HG03354 (cell line): ENCODE results near the gene SPIRE1.
A peak's percentile ranks its signal among the peaks of the same experiment; 100 is the strongest.
"Not testable (repeated sequence)": the region's sequence is repeated elsewhere in the genome, so short reads cannot be mapped to it uniquely, and the experiment has no call there.

Experiments
- ATAC-seq: cut with Tn5 transposase; IDR thresholded peaks from one replicate; pipeline ENCODE4 v1.9.1; 2021; ENCODE audit warnings: mild to moderate bottlenecking; ENCODE audit not compliant: unreplicated experiment, poor library complexity, severe bottlenecking

SPIRE1 gene

DNA sequence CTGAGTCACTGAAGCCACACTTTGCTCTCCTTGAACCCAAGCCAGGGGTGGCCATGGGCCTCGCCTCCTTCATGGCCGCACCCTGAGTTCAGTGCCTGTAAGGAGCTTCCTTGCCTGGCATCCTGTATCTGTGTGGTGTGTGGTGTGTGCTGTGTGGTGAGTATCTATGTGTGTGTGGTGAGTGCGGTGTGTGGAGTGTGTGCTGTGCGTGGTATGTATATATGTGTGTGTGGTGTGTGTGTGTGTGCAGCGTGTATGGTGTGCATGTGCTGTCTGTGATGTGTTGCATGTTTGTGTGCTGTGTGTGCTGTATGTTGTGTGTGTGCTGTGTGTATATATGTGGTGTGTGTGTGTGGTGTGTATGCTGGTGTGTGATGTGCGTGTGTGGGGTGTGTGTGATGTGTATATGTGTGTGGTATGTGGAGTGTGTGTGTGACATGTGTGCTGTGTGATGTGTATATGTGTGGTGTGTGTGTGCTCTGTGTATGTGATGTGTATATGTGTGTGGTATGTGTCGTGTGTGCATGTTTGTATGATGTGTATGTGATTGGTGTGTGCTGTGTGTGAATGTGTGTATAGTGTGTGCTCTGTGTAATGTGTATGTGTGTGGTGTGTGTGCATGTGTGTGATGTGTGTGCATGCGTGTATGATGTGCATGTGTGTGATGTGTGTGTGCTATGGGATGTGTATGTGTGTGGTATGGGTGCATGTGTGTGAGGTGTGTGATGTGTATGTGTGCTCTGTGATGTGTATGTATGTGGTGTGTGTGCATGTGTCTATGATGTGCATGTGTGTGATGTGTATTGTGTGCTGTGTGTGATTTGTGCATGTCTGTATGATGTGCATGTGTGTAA is 227.5 kb downstream of the SPIRE1 start:
- no peak for ATAC-seq

DNA sequence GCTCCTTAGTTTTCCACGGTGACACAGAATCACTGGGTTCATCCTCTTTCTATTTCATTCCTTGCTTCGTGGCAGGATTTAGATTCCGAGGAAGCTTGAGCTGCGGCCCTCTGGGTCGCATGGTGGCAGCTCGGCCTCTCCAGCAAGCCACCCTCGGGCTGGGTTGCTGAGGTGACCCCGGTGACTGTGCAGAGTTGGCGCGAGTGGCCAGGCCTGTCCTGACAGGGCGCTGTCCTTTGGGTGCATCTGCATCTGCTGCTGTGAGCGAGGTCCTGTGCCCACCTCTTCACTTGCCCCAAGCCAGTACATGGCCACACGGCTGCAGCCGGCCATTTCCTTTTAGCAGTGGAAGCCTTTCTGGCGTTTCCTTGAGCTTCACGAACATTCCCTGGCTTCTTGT is 228.4 kb downstream of the SPIRE1 start:
- ATAC-seq = no peak

DNA sequence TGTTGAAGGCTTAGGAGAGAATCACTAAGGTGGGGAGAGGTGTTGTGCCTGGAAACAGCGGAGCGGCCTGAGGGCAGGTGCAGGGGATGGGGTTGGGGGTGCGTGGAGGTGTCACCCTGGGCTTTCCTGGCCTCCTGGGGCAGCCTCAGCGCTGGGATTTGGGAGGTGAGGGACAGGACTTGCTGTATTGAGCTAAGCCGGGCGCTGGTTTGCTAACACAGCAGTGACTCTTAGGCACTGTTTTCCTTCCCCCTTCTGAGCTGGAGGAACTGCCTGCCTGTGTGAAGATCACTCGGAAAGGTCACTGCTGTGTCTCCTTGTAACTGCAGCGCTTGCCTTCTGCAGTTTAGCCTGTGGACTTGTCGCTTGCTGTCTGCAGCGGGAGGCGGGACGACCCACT is 229.0 kb downstream of the SPIRE1 start:
- ATAC-seq = no peak

DNA sequence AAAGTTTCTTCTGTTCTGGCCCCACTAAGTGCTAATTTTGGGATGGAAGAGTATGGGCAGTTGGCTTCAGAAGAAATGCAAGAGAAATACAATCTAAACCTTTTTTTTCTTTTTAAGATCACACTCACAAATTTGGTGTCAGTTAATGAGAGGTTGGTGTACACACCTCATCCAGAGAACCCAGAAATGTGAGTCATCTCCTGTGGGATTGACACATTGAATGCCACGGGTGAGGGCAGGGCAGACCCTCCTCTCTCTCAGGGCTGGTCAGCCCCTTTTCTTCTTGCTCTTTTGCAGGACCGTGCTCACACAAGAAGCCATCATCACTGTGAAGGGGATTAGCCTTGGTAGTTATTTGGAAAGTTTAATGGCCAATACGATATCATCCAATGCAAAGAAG is 231.0 kb downstream of the SPIRE1 start:
- no peak for ATAC-seq

DNA sequence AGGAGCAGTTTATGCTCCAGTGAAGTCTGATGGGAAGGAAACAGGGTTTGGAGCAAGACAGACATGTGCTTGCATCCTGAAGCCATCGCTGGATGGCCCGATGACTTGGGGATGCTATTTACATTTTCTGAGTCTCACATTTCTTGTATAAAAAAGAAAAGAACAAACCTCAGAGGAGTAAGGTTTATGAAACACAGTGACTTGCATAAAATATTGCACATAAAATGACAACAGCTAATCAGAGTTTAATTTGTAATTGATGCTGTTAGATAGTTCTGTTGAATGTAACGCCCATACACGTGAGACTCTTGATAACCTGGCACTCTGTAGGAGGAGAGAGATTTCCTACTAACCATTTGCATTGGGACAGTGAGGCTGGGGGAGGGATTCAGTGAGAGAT is 233.7 kb downstream of the SPIRE1 start:
- no peak for ATAC-seq

DNA sequence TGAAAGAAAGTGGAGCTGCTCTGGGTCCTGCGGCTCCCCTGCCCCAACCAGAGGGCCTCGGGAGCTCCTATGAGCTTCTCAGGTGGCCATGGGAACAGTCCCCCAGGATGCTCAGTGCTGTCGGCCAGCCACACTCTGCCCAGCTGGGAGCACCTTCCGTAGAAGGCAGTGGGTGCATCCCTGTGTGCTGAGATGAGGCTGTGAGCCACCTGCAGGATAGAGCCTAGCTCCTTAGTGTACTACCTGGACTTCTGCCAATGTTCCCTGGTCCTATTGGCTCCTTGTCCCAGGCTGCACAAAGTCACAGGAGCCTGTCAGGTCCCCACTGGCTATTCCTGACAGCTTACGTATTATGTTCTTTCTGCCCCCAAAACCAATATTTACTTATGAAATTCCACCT is 234.1 kb downstream of the SPIRE1 start:
- ATAC-seq = no peak

DNA sequence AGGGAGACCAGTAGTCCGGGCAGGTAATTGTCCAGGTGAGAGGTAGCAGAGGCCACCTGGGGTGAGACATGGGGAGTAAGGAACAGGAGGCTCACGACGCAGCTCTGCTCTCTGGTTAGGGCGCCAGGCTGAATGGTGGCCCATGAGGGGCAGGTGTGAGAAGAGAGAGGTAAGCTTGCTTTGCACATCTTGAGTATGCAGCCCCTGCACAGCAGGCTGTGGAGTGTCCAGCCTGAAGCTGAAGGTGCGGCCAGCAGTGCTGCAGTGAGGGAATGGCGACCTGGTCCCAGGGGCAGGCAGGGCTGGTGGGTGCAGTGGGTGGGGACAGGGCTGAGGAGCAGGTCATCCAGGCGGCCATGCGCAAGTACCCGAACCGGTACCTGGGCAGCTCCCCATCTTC is 234.5 kb downstream of the SPIRE1 start:
- ATAC-seq = no peak

DNA sequence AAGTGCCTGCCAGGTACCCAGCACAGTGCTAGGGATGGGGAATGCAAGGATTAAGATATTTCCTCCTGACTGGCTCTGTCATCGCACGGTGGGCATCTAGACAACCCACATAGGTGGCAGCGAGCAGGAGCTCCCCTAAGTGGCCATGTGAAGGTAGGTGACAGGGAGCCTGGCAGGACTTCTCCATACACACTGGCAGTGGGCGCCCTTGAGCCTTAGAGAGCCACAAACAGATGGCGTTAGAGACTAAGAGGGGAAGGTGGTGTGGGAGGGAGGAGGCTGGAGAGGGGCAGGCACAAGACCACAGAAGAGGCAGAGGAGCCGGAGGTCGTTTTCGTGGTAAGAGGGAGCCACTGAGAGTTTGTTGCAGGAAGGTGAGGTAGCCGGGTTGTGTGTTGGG is 235.0 kb downstream of the SPIRE1 start:
- ATAC-seq = no peak

DNA sequence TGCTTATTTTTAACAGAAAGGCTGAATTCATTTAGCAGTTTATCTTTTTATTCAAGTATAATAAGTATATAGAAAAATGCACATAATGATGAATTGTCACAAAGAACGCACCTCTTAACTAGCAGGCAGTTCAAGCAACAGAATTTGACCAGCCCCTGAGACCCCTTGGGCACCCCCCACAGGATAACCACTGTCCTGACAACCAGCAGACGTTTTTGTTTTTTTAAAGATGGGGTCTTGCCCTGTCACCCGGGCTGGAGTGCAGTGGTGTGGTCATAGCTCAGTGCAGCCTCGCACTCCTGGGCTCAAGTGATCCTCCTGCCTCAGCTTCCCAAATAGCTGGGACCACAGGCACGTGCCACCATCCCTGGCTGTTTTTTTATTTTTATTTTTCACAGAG is 236.2 kb downstream of the SPIRE1 start:
- no peak for ATAC-seq

DNA sequence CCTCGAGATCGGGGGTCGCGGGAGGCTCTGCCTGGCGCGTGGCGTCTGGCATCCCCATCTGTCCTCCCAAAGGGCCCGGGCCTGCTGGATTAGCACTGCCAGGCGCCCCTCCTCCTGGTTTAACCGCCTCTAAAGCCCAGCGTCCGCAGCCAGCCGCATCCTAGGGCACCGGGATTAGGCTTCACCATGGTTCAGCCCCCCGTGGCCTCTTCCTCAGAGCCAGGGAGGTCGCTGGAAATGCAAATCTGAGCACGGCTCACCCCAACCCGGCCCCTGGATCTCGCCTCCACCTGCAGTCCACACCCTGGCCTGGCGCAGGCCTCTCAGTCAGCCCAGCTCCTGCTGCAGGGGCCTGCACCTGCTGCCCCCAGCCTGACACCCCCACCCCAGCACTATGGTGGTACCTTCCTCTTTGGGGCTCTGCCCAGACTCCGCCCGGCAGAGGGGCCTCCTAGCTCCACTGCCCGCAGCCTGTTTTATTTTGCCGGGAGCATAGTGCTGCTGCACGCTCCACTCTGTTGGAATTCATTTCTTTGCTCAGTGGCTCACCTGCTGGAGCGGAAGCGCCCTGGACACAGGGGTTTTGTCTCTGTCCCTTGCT is 237.0 kb downstream of the SPIRE1 start:
- ATAC-seq = peak; percentile 34

DNA sequence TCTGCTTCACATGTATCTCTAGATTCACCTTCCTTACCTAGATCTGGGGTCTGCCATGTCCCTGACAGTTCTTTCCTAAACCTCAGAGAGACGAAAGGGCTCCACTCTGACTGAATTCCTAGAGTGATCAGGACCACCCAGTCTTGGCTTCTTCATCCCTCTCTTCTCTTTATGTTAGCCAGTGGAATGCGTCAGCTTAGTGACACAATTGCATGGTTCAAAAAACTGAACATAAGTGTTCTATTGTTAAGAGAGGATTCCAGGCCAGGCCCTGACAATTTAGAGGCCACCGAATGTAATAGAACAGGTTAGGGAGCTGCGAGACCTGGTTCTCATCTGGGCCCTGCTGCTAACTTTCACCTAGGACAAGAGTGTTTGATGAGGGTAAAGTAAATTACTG is 240.2 kb downstream of the SPIRE1 start:
- ATAC-seq = no peak

DNA sequence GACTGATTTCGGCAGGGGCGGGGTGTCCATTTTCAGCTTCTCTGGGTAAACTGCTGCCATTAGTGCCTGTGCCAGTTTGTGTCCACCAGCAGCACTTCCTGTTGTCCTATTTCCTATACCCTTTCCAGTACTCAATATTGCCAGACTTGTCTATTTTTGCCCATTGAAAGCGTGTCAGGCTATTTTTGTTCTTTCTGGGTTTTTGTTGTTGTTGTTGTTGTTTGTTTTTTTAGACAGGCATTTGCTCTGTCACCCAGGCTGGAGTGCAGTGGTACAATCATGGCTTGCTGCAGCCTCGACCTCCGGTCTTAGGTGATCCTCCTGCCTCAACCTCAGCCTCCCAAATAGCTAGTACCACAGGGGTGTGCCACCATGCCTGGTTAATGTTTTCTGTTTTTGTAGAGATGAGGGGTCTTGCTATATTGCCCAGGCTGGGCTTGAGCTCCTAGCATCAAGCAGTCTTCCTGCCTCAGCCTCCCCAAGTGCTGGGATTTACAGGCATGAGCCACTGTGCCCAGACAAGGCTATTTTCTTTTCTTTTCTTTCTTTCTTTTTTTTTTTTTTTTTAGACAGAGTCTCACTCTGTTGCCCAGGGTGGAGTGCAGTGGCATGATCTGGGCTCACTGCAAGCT is 241.7 kb downstream of the SPIRE1 start:
- no peak for ATAC-seq

DNA sequence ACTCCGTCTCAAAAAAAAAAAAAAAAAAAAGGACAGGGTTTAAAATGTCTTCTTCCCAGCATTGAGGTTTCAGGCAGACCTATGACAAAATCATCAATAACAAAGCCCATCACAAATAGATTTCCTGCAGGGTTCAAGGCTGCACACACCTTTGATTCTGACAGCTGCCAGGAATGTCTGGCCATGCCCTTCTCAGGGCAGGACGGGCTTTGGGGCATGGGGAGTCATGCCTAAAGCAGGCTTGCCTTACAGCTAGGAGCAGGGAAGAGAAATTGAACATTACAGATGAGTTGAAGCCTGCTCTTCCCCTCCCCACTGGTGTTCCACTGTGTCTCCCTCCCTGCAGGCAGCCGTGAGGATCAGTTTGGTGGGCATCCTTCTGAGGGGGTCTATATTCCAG is 246.5 kb downstream of the SPIRE1 start:
- no peak for ATAC-seq

DNA sequence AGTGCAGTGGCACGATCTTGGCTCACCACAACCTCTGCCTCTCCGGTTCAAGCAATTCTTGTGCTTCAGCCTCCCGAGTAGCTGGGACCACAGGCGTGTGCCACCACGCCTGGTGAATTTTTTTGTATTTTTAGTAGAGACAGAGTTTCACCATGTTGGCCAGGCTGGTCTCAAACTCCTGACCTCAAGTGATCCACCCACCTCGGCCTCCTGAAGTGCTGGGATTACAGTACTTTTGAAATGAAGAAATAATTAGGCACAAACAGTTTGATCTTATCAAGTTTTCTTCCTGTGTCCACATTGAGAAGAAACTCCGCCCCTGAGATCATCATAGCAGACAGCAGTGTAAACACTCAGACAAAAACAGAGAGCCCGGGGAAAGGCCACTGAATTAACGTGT is 247.2 kb downstream of the SPIRE1 start:
- ATAC-seq = not testable (repeated sequence)

DNA sequence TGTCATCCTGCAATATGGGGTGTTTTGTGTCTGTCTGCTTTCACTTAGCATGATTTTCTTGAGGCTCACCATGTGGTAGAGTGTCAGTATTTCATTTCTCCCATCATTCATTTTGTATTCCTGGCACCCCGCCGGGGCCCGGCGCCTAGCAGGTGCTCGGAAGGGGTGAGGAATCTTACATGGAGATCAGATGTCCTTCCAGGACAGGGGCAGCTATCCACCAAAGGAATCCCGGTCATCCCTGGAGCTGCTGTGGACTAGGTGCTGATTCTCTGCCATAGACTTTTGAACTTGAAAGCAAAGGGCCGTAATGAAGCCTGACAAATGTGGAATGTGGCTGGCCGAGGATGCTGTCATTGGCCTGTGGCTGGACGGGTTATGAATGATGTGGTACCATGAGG is 247.8 kb downstream of the SPIRE1 start:
- ATAC-seq = no peak

DNA sequence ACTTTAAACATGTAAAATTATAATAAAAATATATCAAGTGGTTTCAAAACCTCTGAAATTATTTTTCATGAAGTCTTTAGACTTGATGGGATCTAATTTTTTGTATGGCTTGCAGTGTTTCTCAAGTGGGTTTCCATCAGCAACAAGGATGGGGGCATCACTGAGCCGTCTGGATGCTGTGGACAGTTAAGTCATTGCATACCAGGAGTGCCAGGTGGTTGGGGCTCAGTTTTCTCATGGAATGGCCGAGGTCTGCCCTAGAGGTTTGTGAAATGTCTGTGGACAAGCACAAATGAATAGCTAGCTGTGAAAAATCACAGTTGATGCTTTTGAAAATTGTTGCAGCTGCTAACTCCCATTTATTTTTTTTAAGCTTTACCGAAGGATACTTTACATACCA is 248.4 kb downstream of the SPIRE1 start:
- no peak for ATAC-seq

DNA sequence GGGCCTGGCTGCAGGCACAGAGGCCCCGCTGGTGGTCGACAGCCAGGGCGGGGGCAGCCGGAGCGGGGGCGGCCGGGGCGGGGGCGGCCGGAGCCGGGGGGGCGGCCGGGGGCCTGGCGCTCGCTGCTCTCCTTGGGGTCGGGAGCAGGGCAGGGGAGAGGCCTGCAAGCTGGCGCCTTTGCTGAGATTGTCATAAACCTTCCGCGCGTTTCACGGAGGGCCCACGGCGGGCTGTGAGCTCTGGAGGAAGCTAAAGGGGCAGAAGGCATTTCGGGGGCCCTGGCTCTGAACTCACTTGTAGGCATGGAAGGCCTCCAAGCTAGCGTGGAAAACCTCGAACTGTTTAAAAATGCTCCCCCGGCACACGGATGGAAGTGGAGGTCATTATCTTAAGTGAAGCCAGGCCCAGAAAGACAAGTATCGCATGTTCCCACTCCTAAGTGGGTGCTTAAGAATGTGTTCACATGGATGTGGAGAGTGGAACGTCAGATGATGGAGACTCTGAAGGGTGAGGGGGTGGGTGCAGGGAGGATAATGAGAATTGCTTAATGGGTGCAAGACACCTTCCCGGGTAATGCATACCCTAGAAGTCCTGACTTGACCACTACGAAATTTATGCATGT is 249.5 kb downstream of the SPIRE1 start:
- ATAC-seq = peak; percentile 6

DNA sequence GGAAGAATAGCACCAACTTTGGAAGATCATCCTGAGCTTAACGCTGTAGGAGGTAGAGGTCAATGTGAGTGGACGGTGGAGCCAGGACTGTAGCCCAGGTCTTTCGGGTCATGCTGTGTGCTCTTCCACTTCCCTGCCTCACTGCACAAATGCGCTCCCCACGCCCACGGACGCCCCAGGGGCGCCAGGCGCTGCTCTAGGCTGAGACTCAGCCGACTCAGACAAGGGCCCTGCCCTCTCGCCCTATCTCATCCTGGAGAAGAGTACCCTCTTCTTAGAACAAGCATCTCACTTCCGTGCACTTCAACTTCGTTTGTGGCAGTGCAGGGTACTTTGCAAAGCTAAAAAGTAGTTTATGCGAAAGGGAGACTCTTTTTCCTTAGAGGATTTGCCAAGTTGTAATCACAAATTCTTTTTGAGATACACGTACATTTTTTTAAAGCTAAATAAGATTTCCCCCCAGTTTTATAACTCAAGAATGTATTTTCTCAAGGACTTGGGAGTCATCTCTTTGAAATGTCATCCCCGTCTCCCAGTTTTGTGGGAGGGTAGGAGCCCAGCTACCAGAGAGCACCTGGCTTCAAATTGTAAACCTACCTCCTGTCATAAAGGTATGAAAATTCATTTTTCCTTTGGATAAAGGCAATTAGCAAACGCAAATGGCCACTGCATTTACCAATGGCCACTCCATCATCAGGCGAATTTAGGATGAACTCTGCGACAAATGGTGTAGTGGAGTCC is 251.4 kb downstream of the SPIRE1 start:
- ATAC-seq = no peak

DNA sequence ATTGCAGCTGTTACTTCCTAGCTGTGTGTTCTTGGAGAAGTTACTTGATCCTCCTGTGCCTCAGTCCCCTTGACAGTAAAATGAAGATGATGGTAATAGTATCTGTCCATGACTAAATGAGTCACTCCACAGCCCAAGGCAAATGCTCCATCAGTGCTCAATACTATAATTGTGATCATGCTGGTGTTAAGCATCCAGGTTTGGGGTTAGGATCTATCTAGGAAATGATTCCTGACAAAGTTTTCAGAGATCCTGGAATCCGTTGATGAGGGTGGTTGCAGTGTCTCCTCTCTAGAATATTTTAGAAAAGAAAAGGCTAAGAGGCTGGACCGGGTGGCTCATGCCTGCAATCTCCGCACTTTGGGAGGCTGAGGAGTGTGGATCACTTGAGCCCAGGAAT is 252.8 kb downstream of the SPIRE1 start:
- no peak for ATAC-seq
